ENCODE measurements around the gene PPP2R2C. TPM values are rescaled to one million over a fixed set of nuclear protein-coding genes. Genes with fewer than 3 reads are reported as not detected.

Gene PPP2R2C
- polyA plus RNA-seq, 1 experiment, result 0.06 TPM

DNA sequence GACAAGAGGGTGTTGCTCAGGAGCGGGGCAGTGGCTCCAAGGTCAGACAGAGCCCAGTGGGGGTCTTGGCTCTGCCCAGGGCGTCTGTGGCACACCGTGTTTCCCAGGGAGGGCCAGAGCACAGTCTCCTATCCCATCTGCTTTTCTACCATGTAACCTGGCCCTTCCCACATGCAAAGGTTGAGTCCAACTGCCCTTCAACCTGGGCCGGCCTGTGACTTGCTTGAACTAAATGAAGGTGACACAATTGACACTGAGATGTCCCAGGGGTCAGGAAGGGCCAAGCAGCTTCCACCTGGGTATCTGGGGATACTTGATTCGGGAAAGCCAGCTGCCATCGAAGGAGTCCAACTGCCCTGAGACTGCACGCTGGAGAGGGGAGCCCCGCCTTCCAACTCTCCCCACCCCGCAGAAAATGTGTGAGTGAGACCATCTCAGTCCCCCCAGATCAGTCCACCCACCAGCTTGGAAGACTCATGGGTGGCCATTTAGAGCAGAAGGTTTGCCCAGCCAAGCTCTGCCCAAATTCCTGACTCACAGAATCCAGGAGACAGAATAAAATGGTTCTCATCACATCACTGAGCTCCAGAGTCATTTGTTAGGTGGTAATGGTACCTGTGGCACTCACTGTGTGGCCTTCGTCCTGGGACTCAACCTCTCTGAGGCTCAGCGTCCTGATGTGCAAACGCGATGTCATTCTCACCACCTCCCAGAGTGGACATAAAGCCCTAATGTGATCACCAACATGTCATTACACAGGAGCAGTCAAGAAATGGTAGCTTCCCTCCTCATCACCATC, 18.1 kb downstream of the PPP2R2C start:
- ChIA-PET POLR2A (no interaction called here), CTCF (no interaction called here)
- TF ChIP-seq, protein P1, sequence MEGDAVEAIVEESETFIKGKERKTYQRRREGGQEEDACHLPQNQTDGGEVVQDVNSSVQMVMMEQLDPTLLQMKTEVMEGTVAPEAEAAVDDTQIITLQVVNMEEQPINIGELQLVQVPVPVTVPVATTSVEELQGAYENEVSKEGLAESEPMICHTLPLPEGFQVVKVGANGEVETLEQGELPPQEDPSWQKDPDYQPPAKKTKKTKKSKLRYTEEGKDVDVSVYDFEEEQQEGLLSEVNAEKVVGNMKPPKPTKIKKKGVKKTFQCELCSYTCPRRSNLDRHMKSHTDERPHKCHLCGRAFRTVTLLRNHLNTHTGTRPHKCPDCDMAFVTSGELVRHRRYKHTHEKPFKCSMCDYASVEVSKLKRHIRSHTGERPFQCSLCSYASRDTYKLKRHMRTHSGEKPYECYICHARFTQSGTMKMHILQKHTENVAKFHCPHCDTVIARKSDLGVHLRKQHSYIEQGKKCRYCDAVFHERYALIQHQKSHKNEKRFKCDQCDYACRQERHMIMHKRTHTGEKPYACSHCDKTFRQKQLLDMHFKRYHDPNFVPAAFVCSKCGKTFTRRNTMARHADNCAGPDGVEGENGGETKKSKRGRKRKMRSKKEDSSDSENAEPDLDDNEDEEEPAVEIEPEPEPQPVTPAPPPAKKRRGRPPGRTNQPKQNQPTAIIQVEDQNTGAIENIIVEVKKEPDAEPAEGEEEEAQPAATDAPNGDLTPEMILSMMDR (IDR thresholded peaks at IDR 0.05; ENCODE audit: insufficient read depth, low read depth, low read length), result no peak
- no peaks in the 10 kb centered on the region for H3K36me3 ChIP-seq (ENCODE audit: control insufficient read depth, insufficient read depth, low read length)
- H3K4me3 ChIP-seq (ENCODE audit: low read depth, low read length), result no peak overlapping the region
- no peaks in the 10 kb centered on the region for H3K27me3 ChIP-seq (ENCODE audit: control insufficient read depth, insufficient read depth, low read length)
- DNase-seq (ENCODE audit: low read depth), result no peak

- DNase-seq (ENCODE audit: low read depth), result no peak
- TF ChIP-seq, protein P1 (IDR thresholded peaks at IDR 0.05; ENCODE audit: insufficient read depth, low read depth, low read length), result no peak
- no peaks in the 10 kb centered on the region for H3K27me3 ChIP-seq (ENCODE audit: control insufficient read depth, insufficient read depth, low read length)
- ChIA-PET CTCF (no interaction called here), POLR2A (no interaction called here)
- H3K36me3 ChIP-seq (ENCODE audit: control insufficient read depth, insufficient read depth, low read length), result no peaks in the 10 kb centered on the region
- H3K4me3 ChIP-seq (ENCODE audit: low read depth, low read length), result no peak overlapping the region
Observed at GRCh38 chr4:6453688-6453990, 18.8 kb downstream of the PPP2R2C start.

GRCh38 chr4:6452897-6453687, 19.3 kb downstream of the PPP2R2C start:
- DNase-seq (ENCODE audit: low read depth), result no peak
- TF ChIP-seq, protein P1 (IDR thresholded peaks at IDR 0.05; ENCODE audit: insufficient read depth, low read depth, low read length), result no peak
- Histone ChIP-seq H3K27me3 (ENCODE audit: control insufficient read depth, insufficient read depth, low read length) (no peaks in the 10 kb centered on the region), H3K36me3 (ENCODE audit: control insufficient read depth, insufficient read depth, low read length) (no peaks in the 10 kb centered on the region), H3K4me3 (ENCODE audit: low read depth, low read length) (no peak overlapping the region)
- ChIA-PET CTCF (no interaction called here), POLR2A (no interaction called here)

- DNase-seq (ENCODE audit: low read depth), result no peak
- H3K27me3 ChIP-seq (ENCODE audit: control insufficient read depth, insufficient read depth, low read length), result no peaks in the 10 kb centered on the region; the same call in 1 of the 2 replicates
- TF ChIP-seq, protein P1 (IDR thresholded peaks at IDR 0.05; ENCODE audit: insufficient read depth, low read depth, low read length), result no peak
- H3K36me3 ChIP-seq (ENCODE audit: control insufficient read depth, insufficient read depth, low read length), result no peaks in the 10 kb centered on the region
- CTCF ChIA-PET, result interaction anchor here (0.5 kb wide), 1 partner anchor 236 kb away, joined by 3 read pairs; no protein-coding TSS in a partner anchor
- H3K4me3 ChIP-seq (ENCODE audit: low read depth, low read length), result no peak overlapping the region
- POLR2A ChIA-PET, result no interaction called here
Observed at GRCh38 chr4:6452116-6452896, 20.1 kb downstream of the PPP2R2C start.

- no peak for DNase-seq (ENCODE audit: low read depth)
- ChIA-PET CTCF (interaction anchor here (0.5 kb wide), 1 partner anchor 235 kb away, joined by 3 read pairs; no protein-coding TSS in a partner anchor), POLR2A (no interaction called here)
- H3K27me3 ChIP-seq (ENCODE audit: control insufficient read depth, insufficient read depth, low read length), result peaks cover 3% of the 10 kb centered on the region; the same call in 1 of the 2 replicates
- TF ChIP-seq, protein P1 (IDR thresholded peaks at IDR 0.05; ENCODE audit: insufficient read depth, low read depth, low read length), result no peak
- no peaks in the 10 kb centered on the region for H3K36me3 ChIP-seq (ENCODE audit: control insufficient read depth, insufficient read depth, low read length)
- no peak overlapping the region for H3K4me3 ChIP-seq (ENCODE audit: low read depth, low read length)
Observed at GRCh38 chr4:6451309-6451708, 21.1 kb downstream of the PPP2R2C start.
